IMR-90 (cell line): ENCODE results near the gene R3HDM2. TPM values are rescaled to one million over a fixed set of nuclear protein-coding genes. Genes with fewer than 3 reads are reported as not detected.

Experiments
- ATAC-seq: fragments of 200-7000 bp; cut with Tn5 transposase; 2 replicates; pipeline ENCODE4 v1.9.1; 2020; ENCODE audit warnings: low read depth, mild to moderate bottlenecking, moderate library complexity
- BruUV-seq: library from RNA; stranded (reverse); fragments of 400-500 nt; replicated peaks from 2 replicates; lab custom pipeline; 2021; lab: Mats Ljungman, UMichigan
- CTCF ChIA-PET: fragments of 300-600 bp; formaldehyde crosslinking; extraction: SDS; loops from one replicate; lab custom pipeline; 2021; ENCODE audit warnings: antibody characterized with exemption; lab: Yijun Ruan, JAX
- POLR2A ChIA-PET: fragments of 300-600 bp; sonication (Branson Sonifier 250); formaldehyde crosslinking; loops from one replicate; lab custom pipeline; 2022; ENCODE audit warnings: antibody characterized with exemption; ENCODE audit not compliant: unreplicated experiment; lab: Charles Lee
- DNase-seq: peaks from one replicate; pipeline ENCODE4 v3.0.0; 2013
- H2AFZ ChIP-seq: replicated peaks from 2 replicates; pipeline ENCODE3; 2013; ENCODE audit warnings: low read length, mild to moderate bottlenecking; ENCODE audit not compliant: poor library complexity
- H2AK5ac ChIP-seq: 2 replicates; pipeline ENCODE4 v1.6.1; 2013; ENCODE audit warnings: low read depth, low read length, inconsistent platforms
- H2AK9ac ChIP-seq: replicated peaks from 2 replicates; pipeline ENCODE3; 2013; ENCODE audit warnings: mild to moderate bottlenecking, low read depth, low read length, moderate library complexity; ENCODE audit not compliant: poor library complexity
- H2BK120ac ChIP-seq: 2 replicates; pipeline ENCODE4 v1.6.1; 2013; ENCODE audit warnings: low read depth, low read length, inconsistent platforms
- H2BK15ac ChIP-seq: 3 replicates; pipeline ENCODE4 v1.6.1; 2013; ENCODE audit warnings: low read depth, low read length, inconsistent platforms
- H2BK20ac ChIP-seq: 2 replicates; pipeline ENCODE4 v1.6.1; 2013; ENCODE audit warnings: low read depth, mild to moderate bottlenecking, inconsistent platforms, low read length, moderate library complexity
- H2BK5ac ChIP-seq: 2 replicates; pipeline ENCODE4 v1.6.1; 2013; ENCODE audit warnings: mild to moderate bottlenecking, low read depth, low read length, inconsistent platforms; ENCODE audit not compliant: poor library complexity, severe bottlenecking
- H3K14ac ChIP-seq: replicated peaks from 2 replicates; pipeline ENCODE4 v1.6.1; 2013; ENCODE audit warnings: low read depth, low read length, inconsistent platforms
- H3K18ac ChIP-seq: 2 replicates; pipeline ENCODE4 v1.6.1; 2013; ENCODE audit warnings: low read depth, low read length, control low read depth
- H3K23ac ChIP-seq: 2 replicates; pipeline ENCODE4 v1.6.1; 2013; ENCODE audit warnings: low read depth, low read length, inconsistent platforms
- H3K27ac ChIP-seq: 2 replicates; pipeline ENCODE4 v1.5.1; 2013; ENCODE audit warnings: mild to moderate bottlenecking, control low read depth, low read length; ENCODE audit not compliant: insufficient read depth
- H3K27me3 ChIP-seq: 2 replicates; pipeline ENCODE4 v1.6.1; 2013; ENCODE audit warnings: low read length; ENCODE audit not compliant: control insufficient read depth, insufficient read depth
- H3K36me3 ChIP-seq: 2 replicates; pipeline ENCODE4 v1.6.1; 2013; ENCODE audit warnings: low read length, mixed read lengths; ENCODE audit not compliant: control insufficient read depth, insufficient read depth
- H3K4ac ChIP-seq: 2 replicates; pipeline ENCODE4 v1.6.1; 2013; ENCODE audit warnings: low read depth, low read length, inconsistent platforms
- H3K4me1 ChIP-seq: 2 replicates; pipeline ENCODE4 v1.6.1; 2013; ENCODE audit warnings: low read length, mixed read lengths; ENCODE audit not compliant: control insufficient read depth, insufficient read depth
- H3K4me2 ChIP-seq: 2 replicates; pipeline ENCODE4 v1.6.1; 2013; ENCODE audit warnings: low read depth, mild to moderate bottlenecking, control low read depth, low read length, moderate library complexity
- H3K4me3 ChIP-seq: 2 replicates; pipeline ENCODE4 v1.5.1; 2013; ENCODE audit warnings: low read depth, mild to moderate bottlenecking, control low read depth, low read length, moderate library complexity; ENCODE audit not compliant: insufficient read depth
- H3K56ac ChIP-seq: 2 replicates; pipeline ENCODE4 v1.6.1; 2013; ENCODE audit warnings: low read length, inconsistent platforms; ENCODE audit not compliant: insufficient read depth; ENCODE audit errors: extremely low read depth
- H3K79me1 ChIP-seq, 2 experiments: 2 replicates each; pipeline ENCODE4 v1.6.1; 2013; ENCODE audit warnings: low read length in 2 of 2, inconsistent platforms in 1 of 2, low read depth in 1 of 2
- H3K9ac ChIP-seq: 2 replicates; pipeline ENCODE4 v1.6.1; 2013; ENCODE audit warnings: low read depth, low read length, control low read depth
- H3K9me1 ChIP-seq: 2 replicates; pipeline ENCODE4 v1.6.1; 2013; ENCODE audit warnings: low read length, inconsistent platforms; ENCODE audit not compliant: insufficient read depth
- H3K9me3 ChIP-seq: 2 replicates; pipeline ENCODE4 v1.6.1; 2013; ENCODE audit warnings: low read length; ENCODE audit not compliant: control insufficient read depth, insufficient read depth
- H4K20me1 ChIP-seq: 2 replicates; pipeline ENCODE4 v1.6.1; 2013; ENCODE audit warnings: low read length, inconsistent platforms; ENCODE audit not compliant: insufficient read depth
- H4K5ac ChIP-seq: 2 replicates; pipeline ENCODE4 v1.6.1; 2013; ENCODE audit warnings: mild to moderate bottlenecking, low read depth, low read length, control low read depth
- H4K8ac ChIP-seq, 2 experiments: 2 replicates each; pipeline ENCODE4 v1.6.1; 2013; ENCODE audit warnings: low read depth in 2 of 2, low read length in 2 of 2, control low read depth in 1 of 2, inconsistent platforms in 1 of 2
- H4K91ac ChIP-seq: 2 replicates; pipeline ENCODE4 v1.6.1; 2013; ENCODE audit warnings: low read depth, low read length, inconsistent platforms; ENCODE audit not compliant: insufficient read depth
- BHLHE40 ChIP-seq: fragments of 150-350 bp; IDR thresholded peaks from 2 replicates; pipeline ENCODE4 v1.6.1; 2016; ENCODE audit warnings: mild to moderate bottlenecking, low read depth, low read length
- CEBPB ChIP-seq: IDR thresholded peaks from 2 replicates; pipeline ENCODE4 v1.6.1; 2012; ENCODE audit warnings: low read depth, low read length, improper control_type of control experiment
- CHD1 ChIP-seq: IDR thresholded peaks from 2 replicates; pipeline ENCODE4 v1.6.1; 2012; ENCODE audit warnings: low read depth, low read length, improper control_type of control experiment
- FOS ChIP-seq: fragments of 150-350 bp; IDR thresholded peaks from 2 replicates; pipeline ENCODE4 v1.6.1; 2016; ENCODE audit warnings: low read depth, low read length
- MAZ ChIP-seq: IDR thresholded peaks from 2 replicates; pipeline ENCODE4 v1.6.1; 2012; ENCODE audit warnings: low read depth, mild to moderate bottlenecking, low read length, improper control_type of control experiment, moderate library complexity, borderline replicate concordance
- NFE2L2 ChIP-seq: fragments of 150-350 bp; IDR thresholded peaks from 2 replicates; pipeline ENCODE4 v1.6.1; 2016; ENCODE audit warnings: low read depth, mild to moderate bottlenecking, low read length
- POLR2A ChIP-seq: IDR thresholded peaks from 2 replicates; pipeline ENCODE4 v1.6.1; 2012; ENCODE audit warnings: mild to moderate bottlenecking, low read depth, low read length
- RAD21 ChIP-seq: IDR thresholded peaks from 2 replicates; pipeline ENCODE4 v1.6.1; 2012; ENCODE audit warnings: low read length, improper control_type of control experiment
- RCOR1 ChIP-seq: IDR thresholded peaks from 2 replicates; pipeline ENCODE4 v1.6.1; 2012; ENCODE audit warnings: mild to moderate bottlenecking, low read length, improper control_type of control experiment; ENCODE audit not compliant: insufficient replicate concordance
- USF2 ChIP-seq: fragments of 150-350 bp; IDR thresholded peaks from 2 replicates; pipeline ENCODE4 v1.6.1; 2017; ENCODE audit warnings: mild to moderate bottlenecking, antibody characterized with exemption, low read length, low read depth
- WGBS, 2 experiments: methylation state at CpG; one replicate each; pipeline versions ENCODE4 v1.1.5 to v1.1.7; 2013; ENCODE audit warnings: missing lambda C conversion rate in 2 of 2; ENCODE audit not compliant: insufficient read length in 1 of 2; ENCODE audit errors: extremely low coverage in 2 of 2; 5-methylcytosine and 5-hydroxymethylcytosine counted together
- dilution Hi-C: fragments of 300-500 bp; cut with HindIII; formaldehyde crosslinking; loops from one replicate; pipeline ENCODE4 v1.14.3; 2018; ENCODE audit warnings: low sequenced_read_pairs; ENCODE audit not compliant: unreplicated experiment
- in situ Hi-C: fragments of 300-500 bp; cut with MboI; formaldehyde crosslinking; loops from 3 replicates; pipeline ENCODE4 v1.14.3; 2019; ENCODE audit warnings: low sequenced_read_pairs, inconsistent platforms, mixed read lengths
- intact Hi-C: fragments of 100-400 bp; cut with micrococcal nuclease; formaldehyde crosslinking; loops from 2 replicates; pipeline ENCODE4 v1.10.0; 2022
- polyA plus RNA-seq, 3 experiments: library from polyadenylated mRNA; depleted of rRNA; stranded (reverse); fragments of >200 nt; gene quantifications; 2 replicates each; pipeline ENCODE4 v1.2.3, GENCODE V29; 2012; ENCODE audit warnings: low replicate concordance in 1 of 3
- total RNA-seq: library from RNA; depleted of rRNA; stranded (reverse); fragments of >200 nt; gene quantifications from 2 replicates; pipeline ENCODE4 v1.2.3, GENCODE V29; 2012
- TF ChIP-seq, protein P1 (sequence below): conservative IDR thresholded peaks from 2 replicates; pipeline ENCODE4 v1.5.1; 2012; ENCODE audit warnings: mild to moderate bottlenecking, low read depth, low read length, improper control_type of control experiment

The R3HDM2 gene
- total and polyA plus RNA-seq, 2 of the 4 experiments (the other 2 are of a cell fraction) = 7.5 to 28.4 TPM

GRCh38 chr12:57404966-57405640, 25.7 kb downstream of the R3HDM2 start:
- Histone ChIP-seq H3K9ac (no peak overlapping the region), H3K27me3 (no peaks in the 10 kb centered on the region), H3K23ac (no peak overlapping the region), H2AFZ (no peak overlapping the region), H3K27ac (no peak overlapping the region), H4K5ac (no peak overlapping the region), H4K20me1 (no peaks in the 10 kb centered on the region; the same call in 1 of the 2 replicates), H2BK120ac (no peak overlapping the region), H3K18ac (no peak overlapping the region), H3K36me3 (no peaks in the 10 kb centered on the region), H2BK15ac (no peak overlapping the region), H2AK9ac (no peak overlapping the region), H3K4me3 (no peak overlapping the region), H2AK5ac (no peak overlapping the region), H3K4me2 (no peak overlapping the region), H4K8ac (no peak overlapping the region), H3K4me1 (no peaks in the 10 kb centered on the region), H3K56ac (no peak overlapping the region), H2BK5ac (no peak overlapping the region), H3K14ac (no peak overlapping the region), H3K9me3 (no peaks in the 10 kb centered on the region), H4K91ac (no peak overlapping the region), H2BK20ac (no peak overlapping the region), H3K9me1 (0 out of 2 replicates have a peak, but pooled peaks cover 5% of the 10 kb centered on the region), H3K4ac (no peak overlapping the region), H3K79me1 (peaks cover 15 to 63% of the 10 kb centered on the region in 2 experiments)
- no TSS peak for BruUV-seq
- DNase-seq (no peak), ATAC-seq (no peak)
- dilution Hi-C loops (no loop called here), in situ Hi-C loops (no loop called here), intact Hi-C loops (loop anchor here (10.0 kb wide), 1 partner anchor 1490 kb away; no protein-coding TSS in a partner anchor)
- no peak for TF ChIP-seq CEBPB
- TF ChIP-seq FOS = no peak
- TF ChIP-seq MAZ = no peak
- TF ChIP-seq RAD21 = no peak
- no peak for TF ChIP-seq CHD1
- TF ChIP-seq USF2 = no peak
- TF ChIP-seq NFE2L2 = no peak
- TF ChIP-seq BHLHE40 = no peak
- TF ChIP-seq POLR2A = no peak
- TF ChIP-seq, protein P1, sequence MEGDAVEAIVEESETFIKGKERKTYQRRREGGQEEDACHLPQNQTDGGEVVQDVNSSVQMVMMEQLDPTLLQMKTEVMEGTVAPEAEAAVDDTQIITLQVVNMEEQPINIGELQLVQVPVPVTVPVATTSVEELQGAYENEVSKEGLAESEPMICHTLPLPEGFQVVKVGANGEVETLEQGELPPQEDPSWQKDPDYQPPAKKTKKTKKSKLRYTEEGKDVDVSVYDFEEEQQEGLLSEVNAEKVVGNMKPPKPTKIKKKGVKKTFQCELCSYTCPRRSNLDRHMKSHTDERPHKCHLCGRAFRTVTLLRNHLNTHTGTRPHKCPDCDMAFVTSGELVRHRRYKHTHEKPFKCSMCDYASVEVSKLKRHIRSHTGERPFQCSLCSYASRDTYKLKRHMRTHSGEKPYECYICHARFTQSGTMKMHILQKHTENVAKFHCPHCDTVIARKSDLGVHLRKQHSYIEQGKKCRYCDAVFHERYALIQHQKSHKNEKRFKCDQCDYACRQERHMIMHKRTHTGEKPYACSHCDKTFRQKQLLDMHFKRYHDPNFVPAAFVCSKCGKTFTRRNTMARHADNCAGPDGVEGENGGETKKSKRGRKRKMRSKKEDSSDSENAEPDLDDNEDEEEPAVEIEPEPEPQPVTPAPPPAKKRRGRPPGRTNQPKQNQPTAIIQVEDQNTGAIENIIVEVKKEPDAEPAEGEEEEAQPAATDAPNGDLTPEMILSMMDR = no peak
- no peak for TF ChIP-seq RCOR1
- POLR2A ChIA-PET = no interaction called here
- CTCF ChIA-PET = no interaction called here
- WGBS, 2 experiments = no CpG with 5 or more reads among the region's 5 CpGs
